ENCODE measurements around the gene FGF23.

Gene FGF23

DNA sequence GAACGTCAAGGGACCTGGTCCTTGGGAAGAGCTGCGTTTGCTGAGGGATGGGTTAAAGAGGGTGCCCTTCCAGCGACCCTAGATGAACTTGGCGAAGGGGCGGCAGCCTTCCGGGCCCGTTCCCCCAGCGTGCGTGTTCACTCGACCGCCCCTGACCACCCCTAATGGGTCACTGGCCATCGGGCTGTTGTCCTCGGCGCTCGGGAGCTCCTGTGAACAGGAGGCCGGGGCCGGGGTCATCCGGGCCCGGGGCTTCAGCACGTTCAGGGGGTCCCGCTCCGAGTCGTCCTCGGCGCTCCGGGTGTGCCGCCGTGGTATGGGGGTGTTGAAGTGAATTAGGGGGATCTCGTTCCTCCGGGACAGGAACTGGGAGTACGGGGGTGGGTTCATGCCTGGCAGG, 9.2 kb downstream of the FGF23 start:
- DNase-seq (ENCODE audit: low spot score), result no peak
- H3K18ac ChIP-seq (ENCODE audit: low read length), result no peak overlapping the region
- H3K27ac ChIP-seq (replicated peaks; ENCODE audit: low read length), result no peak overlapping the region
- H3K9me3 ChIP-seq (replicated peaks in 1 of 2; ENCODE audit: control insufficient read depth in 2 of 2, insufficient read depth in 1 of 2, low read depth in 1 of 2, low read length in 2 of 2), result no peaks in the 10 kb centered on the region
- H3K9ac ChIP-seq (ENCODE audit: low read depth, low read length, poor library complexity), result no peak overlapping the region
- H2AK5ac ChIP-seq (ENCODE audit: low read depth, low read length), result no peak overlapping the region
- H3K23ac ChIP-seq (ENCODE audit: low read depth, low read length, poor library complexity), result no peak overlapping the region
- H3K36me3 ChIP-seq (replicated peaks in 1 of 2; ENCODE audit: control insufficient read depth in 2 of 2, insufficient read depth in 2 of 2, low read length in 2 of 2), result no peaks in the 10 kb centered on the region
- no peak overlapping the region for H3K14ac ChIP-seq (ENCODE audit: low read length)
- no peak overlapping the region for H2BK120ac ChIP-seq (ENCODE audit: low read depth, low read length)
- no peak overlapping the region for H2BK12ac ChIP-seq (ENCODE audit: low read length)
- H3K79me1 ChIP-seq (ENCODE audit: low read depth, low read length), result no peaks in the 10 kb centered on the region
- H4K91ac ChIP-seq (ENCODE audit: low read depth, low read length, poor library complexity), result no peak overlapping the region
- H2BK15ac ChIP-seq (ENCODE audit: low read length), result no peak overlapping the region
- H4K8ac ChIP-seq (ENCODE audit: low read depth, low read length), result no peak overlapping the region
- no peaks in the 10 kb centered on the region for H3K4me1 ChIP-seq (ENCODE audit: control insufficient read depth in 2 of 2, insufficient read depth in 1 of 2, low read depth in 1 of 2, low read length in 2 of 2)
- H2AFZ ChIP-seq (ENCODE audit: low read length), result no peak overlapping the region
- H3K4me3 ChIP-seq (ENCODE audit: low read length in 2 of 2), result no peak overlapping the region
- no CpG with 5 or more reads among the region's 31 CpGs for WGBS, 2 donors (ENCODE audit: extremely low coverage in 2 of 2, insufficient read length in 2 of 2, insufficient replicate concordance in 1 of 2)
- H3K4ac ChIP-seq (ENCODE audit: low read length), result no peak overlapping the region
- no peak overlapping the region for H3K4me2 ChIP-seq (ENCODE audit: insufficient read depth, low read length, poor library complexity, severe bottlenecking)
- peaks cover 0 to 5% (median 0%) of the 10 kb centered on the region in 3 experiments for H3K27me3 ChIP-seq (ENCODE audit: control insufficient read depth in 3 of 3, insufficient read depth in 3 of 3, low read depth in 1 of 3, low read length in 3 of 3)
- no peak overlapping the region for H2BK5ac ChIP-seq (ENCODE audit: low read length)

DNA sequence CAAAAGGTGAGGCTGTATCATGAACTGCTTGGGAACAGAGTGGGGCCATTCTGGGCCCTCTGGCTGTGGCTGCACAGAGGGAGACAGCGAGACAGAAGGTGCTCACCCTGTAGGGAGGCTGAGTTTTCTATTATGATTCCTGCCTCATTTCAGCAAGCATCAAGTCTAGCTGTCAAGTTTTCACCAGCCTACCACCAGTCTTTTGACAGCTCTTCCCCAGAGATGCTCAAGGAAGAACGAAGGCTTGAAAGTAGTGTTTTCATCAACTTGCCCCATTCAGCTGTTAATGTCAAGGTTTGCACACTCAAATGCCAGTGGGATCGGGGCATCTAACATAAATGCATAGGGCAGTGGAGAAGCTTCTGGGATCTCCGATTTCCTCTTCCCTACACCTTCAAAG, 10.0 kb downstream of the FGF23 start:
- H3K27ac ChIP-seq (replicated peaks; ENCODE audit: low read length), result no peak overlapping the region
- H3K23ac ChIP-seq (ENCODE audit: low read depth, low read length, poor library complexity), result no peak overlapping the region
- no peak overlapping the region for H2BK15ac ChIP-seq (ENCODE audit: low read length)
- H3K4me1 ChIP-seq (ENCODE audit: control insufficient read depth in 2 of 2, insufficient read depth in 1 of 2, low read depth in 1 of 2, low read length in 2 of 2), result no peaks in the 10 kb centered on the region
- H3K9me3 ChIP-seq (replicated peaks in 1 of 2; ENCODE audit: control insufficient read depth in 2 of 2, insufficient read depth in 1 of 2, low read depth in 1 of 2, low read length in 2 of 2), result no peaks in the 10 kb centered on the region
- WGBS, 2 donors (ENCODE audit: extremely low coverage in 2 of 2, insufficient read length in 2 of 2, insufficient replicate concordance in 1 of 2), result no CpG with 5 or more reads among the region's 4 CpGs
- H3K27me3 ChIP-seq (ENCODE audit: control insufficient read depth in 3 of 3, insufficient read depth in 3 of 3, low read depth in 1 of 3, low read length in 3 of 3), result peaks cover 0 to 5% (median 0%) of the 10 kb centered on the region in 3 experiments
- H2BK120ac ChIP-seq (ENCODE audit: low read depth, low read length), result no peak overlapping the region
- H3K9ac ChIP-seq (ENCODE audit: low read depth, low read length, poor library complexity), result no peak overlapping the region
- H3K79me1 ChIP-seq (ENCODE audit: low read depth, low read length), result no peaks in the 10 kb centered on the region
- no peak overlapping the region for H3K4me3 ChIP-seq (ENCODE audit: low read length in 2 of 2)
- H2AFZ ChIP-seq (ENCODE audit: low read length), result no peak overlapping the region
- no peak for DNase-seq (ENCODE audit: low spot score)
- H2BK5ac ChIP-seq (ENCODE audit: low read length), result no peak overlapping the region
- no peak overlapping the region for H4K91ac ChIP-seq (ENCODE audit: low read depth, low read length, poor library complexity)
- H3K4me2 ChIP-seq (ENCODE audit: insufficient read depth, low read length, poor library complexity, severe bottlenecking), result no peak overlapping the region
- no peak overlapping the region for H2AK5ac ChIP-seq (ENCODE audit: low read depth, low read length)
- no peak overlapping the region for H4K8ac ChIP-seq (ENCODE audit: low read depth, low read length)
- H3K14ac ChIP-seq (ENCODE audit: low read length), result no peak overlapping the region
- no peak overlapping the region for H2BK12ac ChIP-seq (ENCODE audit: low read length)
- no peak overlapping the region for H3K4ac ChIP-seq (ENCODE audit: low read length)
- no peaks in the 10 kb centered on the region for H3K36me3 ChIP-seq (replicated peaks in 1 of 2; ENCODE audit: control insufficient read depth in 2 of 2, insufficient read depth in 2 of 2, low read length in 2 of 2)
- H3K18ac ChIP-seq (ENCODE audit: low read length), result no peak overlapping the region

DNA sequence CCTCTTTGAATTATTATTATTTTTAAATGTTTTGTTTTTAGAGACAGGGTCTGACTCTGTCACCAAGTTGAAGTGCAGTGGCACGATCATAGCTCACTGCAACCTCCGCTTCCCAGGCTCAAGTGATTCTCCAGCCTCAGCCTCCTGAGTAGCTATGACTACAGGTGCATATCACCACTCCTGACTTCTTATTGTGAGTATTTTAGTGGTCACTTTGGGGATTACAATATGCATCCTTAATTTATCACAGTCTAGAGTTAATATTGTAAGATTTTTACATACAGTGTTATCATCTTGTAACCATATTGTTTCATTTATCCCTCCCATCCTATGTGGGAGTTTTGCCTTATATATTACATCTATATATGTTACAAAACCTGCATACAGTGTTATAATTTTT, 13.4 kb downstream of the FGF23 start:
- WGBS, 2 donors (ENCODE audit: extremely low coverage in 2 of 2, insufficient read length in 2 of 2, insufficient replicate concordance in 1 of 2), result no CpG with 5 or more reads among the region's 2 CpGs
- Histone ChIP-seq H3K4me1 (ENCODE audit: control insufficient read depth in 2 of 2, insufficient read depth in 1 of 2, low read depth in 1 of 2, low read length in 2 of 2) (no peaks in the 10 kb centered on the region), H2BK120ac (ENCODE audit: low read depth, low read length) (no peak overlapping the region), H3K4me3 (ENCODE audit: low read length in 2 of 2) (no peak overlapping the region), H3K79me1 (ENCODE audit: low read depth, low read length) (no peaks in the 10 kb centered on the region), H3K36me3 (replicated peaks in 1 of 2; ENCODE audit: control insufficient read depth in 2 of 2, insufficient read depth in 2 of 2, low read length in 2 of 2) (no peaks in the 10 kb centered on the region), H3K14ac (ENCODE audit: low read length) (no peak overlapping the region), H2BK5ac (ENCODE audit: low read length) (no peak overlapping the region), H2BK15ac (ENCODE audit: low read length) (no peak overlapping the region), H2AK5ac (ENCODE audit: low read depth, low read length) (no peak overlapping the region), H2AFZ (ENCODE audit: low read length) (no peak overlapping the region), H4K8ac (ENCODE audit: low read depth, low read length) (no peak overlapping the region), H3K27ac (replicated peaks; ENCODE audit: low read length) (no peak overlapping the region), H3K4me2 (ENCODE audit: insufficient read depth, low read length, poor library complexity, severe bottlenecking) (no peak overlapping the region), H2BK12ac (ENCODE audit: low read length) (no peak overlapping the region), H3K18ac (ENCODE audit: low read length) (no peak overlapping the region), H3K23ac (ENCODE audit: low read depth, low read length, poor library complexity) (no peak overlapping the region), H4K91ac (ENCODE audit: low read depth, low read length, poor library complexity) (no peak overlapping the region), H3K9me3 (replicated peaks in 1 of 2; ENCODE audit: control insufficient read depth in 2 of 2, insufficient read depth in 1 of 2, low read depth in 1 of 2, low read length in 2 of 2) (no peaks in the 10 kb centered on the region), H3K4ac (ENCODE audit: low read length) (no peak overlapping the region), H3K9ac (ENCODE audit: low read depth, low read length, poor library complexity) (no peak overlapping the region), H3K27me3 (ENCODE audit: control insufficient read depth in 3 of 3, insufficient read depth in 3 of 3, low read depth in 1 of 3, low read length in 3 of 3) (peaks cover 0 to 5% (median 0%) of the 10 kb centered on the region in 3 experiments)
- DNase-seq (ENCODE audit: low spot score), result no peak

DNA sequence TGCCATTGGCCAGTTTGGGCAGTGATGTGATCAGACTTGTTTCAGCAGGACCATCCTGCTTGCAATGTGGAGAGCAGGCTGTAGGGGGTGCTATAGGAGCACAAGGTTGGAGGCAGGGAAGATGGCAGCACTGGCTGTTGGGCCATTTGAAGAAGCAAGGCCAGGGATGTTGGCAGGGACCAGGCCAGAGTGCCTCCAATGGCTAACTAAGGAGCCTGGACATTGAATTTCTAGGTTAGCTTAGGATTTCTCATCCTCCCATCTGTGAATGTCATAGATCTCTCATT, 23.5 kb downstream of the FGF23 start:
- H3K36me3 ChIP-seq (replicated peaks in 1 of 2; ENCODE audit: control insufficient read depth in 2 of 2, insufficient read depth in 2 of 2, low read length in 2 of 2), result peaks cover 7 to 31% of the 10 kb centered on the region in 2 donors
- no peak overlapping the region for H3K4ac ChIP-seq (ENCODE audit: low read length)
- DNase-seq (ENCODE audit: low spot score), result peak; percentile 36
- H3K9ac ChIP-seq (ENCODE audit: low read depth, low read length, poor library complexity), result no peak overlapping the region
- H4K91ac ChIP-seq (ENCODE audit: low read depth, low read length, poor library complexity), result no peak overlapping the region
- peaks cover 0 to 6% of the 10 kb centered on the region in 2 donors for H3K9me3 ChIP-seq (replicated peaks in 1 of 2; ENCODE audit: control insufficient read depth in 2 of 2, insufficient read depth in 1 of 2, low read depth in 1 of 2, low read length in 2 of 2)
- H3K23ac ChIP-seq (ENCODE audit: low read depth, low read length, poor library complexity), result peak overlapping the region; percentile 97
- peak overlapping the region; percentile 44 for H3K18ac ChIP-seq (ENCODE audit: low read length)
- H2BK15ac ChIP-seq (ENCODE audit: low read length), result no peak overlapping the region
- H3K4me1 ChIP-seq (ENCODE audit: control insufficient read depth in 2 of 2, insufficient read depth in 1 of 2, low read depth in 1 of 2, low read length in 2 of 2), result peaks cover 0 to 3% of the 10 kb centered on the region in 2 donors
- no peak overlapping the region for H2BK5ac ChIP-seq (ENCODE audit: low read length)
- H2BK12ac ChIP-seq (ENCODE audit: low read length), result no peak overlapping the region
- H3K4me2 ChIP-seq (ENCODE audit: insufficient read depth, low read length, poor library complexity, severe bottlenecking), result no peak overlapping the region
- H3K27ac ChIP-seq (replicated peaks; ENCODE audit: low read length), result no peak overlapping the region
- no peak overlapping the region for H2AK5ac ChIP-seq (ENCODE audit: low read depth, low read length)
- H3K27me3 ChIP-seq (ENCODE audit: control insufficient read depth in 3 of 3, insufficient read depth in 3 of 3, low read depth in 1 of 3, low read length in 3 of 3), result no peaks in the 10 kb centered on the region
- no peak overlapping the region for H2AFZ ChIP-seq (ENCODE audit: low read length)
- peak overlapping the region in 1 of 2 donors; percentile 2 for H3K4me3 ChIP-seq (ENCODE audit: low read length in 2 of 2)
- no peak overlapping the region for H3K14ac ChIP-seq (ENCODE audit: low read length)
- no peaks in the 10 kb centered on the region for H3K79me1 ChIP-seq (ENCODE audit: low read depth, low read length)
- H2BK120ac ChIP-seq (ENCODE audit: low read depth, low read length), result no peak overlapping the region
- no peak overlapping the region for H4K8ac ChIP-seq (ENCODE audit: low read depth, low read length)

Data from neuronal stem cell (in vitro differentiated cells).